Activated CD8-positive, alpha-beta memory T cell treated with anti-CD3 and anti-CD28 coated beads, Interleukin-2, amount 10 ng/mL, durations not matched to agents 7 days and 5 days (primary cell): ENCODE data around the gene ZFYVE28. TPM values are rescaled to one million over a fixed set of nuclear protein-coding genes. Genes with fewer than 3 reads are reported as not detected.

ENCODE experiments used
- ATAC-seq: fragments of 150-1000 bp; cut with Tn5 transposase; one replicate; pipeline ENCODE4 v1.10.0; 2021; ENCODE audit warnings: moderate library complexity
- CTCF ChIA-PET: fragments of 350-600 bp; sonication (Branson Sonifier 250); formaldehyde crosslinking; loops from one replicate; lab custom pipeline; 2021; ENCODE audit warnings: antibody characterized with exemption; lab: Charles Lee
- DNase-seq: peaks from one replicate; pipeline ENCODE4 v3.0.0-alpha.2; 2020
- H3K27ac Mint-ChIP-seq: one replicate; pipeline ENCODE4 v1.8.0; 2021; ENCODE audit warnings: mild to moderate bottlenecking, mixed read lengths
- H3K27me3 Mint-ChIP-seq: one replicate; pipeline ENCODE4 v1.8.0; 2021; ENCODE audit warnings: mixed read lengths
- H3K36me3 Mint-ChIP-seq: one replicate; pipeline ENCODE4 v1.8.0; 2021; ENCODE audit warnings: mild to moderate bottlenecking, mixed read lengths
- H3K4me1 Mint-ChIP-seq: one replicate; pipeline ENCODE4 v1.8.0; 2021; ENCODE audit warnings: mixed read lengths
- H3K4me3 Mint-ChIP-seq: one replicate; pipeline ENCODE4 v1.8.0; 2021; ENCODE audit warnings: mild to moderate bottlenecking, moderate library complexity, mixed read lengths
- H3K9me3 Mint-ChIP-seq: one replicate; pipeline ENCODE4 v1.8.0; 2022; ENCODE audit warnings: low read depth, mixed read lengths
- total RNA-seq, 2 experiments: library from RNA; stranded (reverse); gene quantifications; one replicate each; pipeline ENCODE4 v1.2.3, GENCODE V29; 2021

Gene ZFYVE28
- total RNA-seq, 2 experiments from 2014 or later = 12.5 to 30.3 TPM

DNA sequence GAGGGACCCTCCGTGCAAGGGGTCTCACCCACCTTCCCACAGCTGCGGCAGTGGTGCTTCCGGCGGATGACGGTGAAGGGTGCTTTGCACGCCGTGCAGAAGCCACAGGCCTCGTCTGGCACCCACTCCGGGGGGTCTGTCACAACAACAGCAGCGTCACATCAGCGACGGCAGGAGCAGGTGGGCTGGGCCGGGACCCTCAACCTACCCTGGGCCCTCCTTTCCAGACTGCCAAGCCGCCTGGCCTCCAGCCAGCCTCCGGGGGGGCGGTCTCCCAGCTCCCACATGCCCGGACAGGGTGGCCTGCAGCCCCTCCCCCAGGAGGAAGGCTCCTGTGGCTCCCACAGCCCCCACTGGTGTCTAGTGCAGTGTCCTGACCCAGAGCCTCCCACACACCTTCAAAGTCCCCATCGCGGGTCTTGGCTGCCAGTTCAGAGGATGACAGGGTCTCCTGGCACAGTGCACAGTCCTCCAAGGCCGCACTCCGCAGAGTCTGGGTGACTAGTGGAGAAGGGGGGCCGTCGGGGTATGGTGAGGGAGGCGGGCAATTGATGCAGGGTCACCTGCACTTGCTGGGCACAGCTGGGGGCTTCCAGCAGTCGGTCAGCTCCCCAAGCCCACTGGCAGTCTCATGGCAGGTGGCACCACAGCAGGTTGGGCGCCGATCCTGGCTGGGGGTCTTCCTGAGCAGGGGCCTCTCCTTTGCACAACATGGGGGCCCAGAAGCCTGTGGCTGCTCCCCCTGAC is 147.0 kb downstream of the ZFYVE28 start:
- H3K27ac Mint-ChIP-seq = no peak overlapping the region
- H3K36me3 Mint-ChIP-seq = no peaks in the 10 kb centered on the region
- CTCF ChIA-PET = no interaction called here
- no peaks in the 10 kb centered on the region for H3K9me3 Mint-ChIP-seq
- no peaks in the 10 kb centered on the region for H3K27me3 Mint-ChIP-seq
- no peaks in the 10 kb centered on the region for H3K4me1 Mint-ChIP-seq
- H3K4me3 Mint-ChIP-seq = no peak overlapping the region
- ATAC-seq (no peak), DNase-seq (no peak)

DNA sequence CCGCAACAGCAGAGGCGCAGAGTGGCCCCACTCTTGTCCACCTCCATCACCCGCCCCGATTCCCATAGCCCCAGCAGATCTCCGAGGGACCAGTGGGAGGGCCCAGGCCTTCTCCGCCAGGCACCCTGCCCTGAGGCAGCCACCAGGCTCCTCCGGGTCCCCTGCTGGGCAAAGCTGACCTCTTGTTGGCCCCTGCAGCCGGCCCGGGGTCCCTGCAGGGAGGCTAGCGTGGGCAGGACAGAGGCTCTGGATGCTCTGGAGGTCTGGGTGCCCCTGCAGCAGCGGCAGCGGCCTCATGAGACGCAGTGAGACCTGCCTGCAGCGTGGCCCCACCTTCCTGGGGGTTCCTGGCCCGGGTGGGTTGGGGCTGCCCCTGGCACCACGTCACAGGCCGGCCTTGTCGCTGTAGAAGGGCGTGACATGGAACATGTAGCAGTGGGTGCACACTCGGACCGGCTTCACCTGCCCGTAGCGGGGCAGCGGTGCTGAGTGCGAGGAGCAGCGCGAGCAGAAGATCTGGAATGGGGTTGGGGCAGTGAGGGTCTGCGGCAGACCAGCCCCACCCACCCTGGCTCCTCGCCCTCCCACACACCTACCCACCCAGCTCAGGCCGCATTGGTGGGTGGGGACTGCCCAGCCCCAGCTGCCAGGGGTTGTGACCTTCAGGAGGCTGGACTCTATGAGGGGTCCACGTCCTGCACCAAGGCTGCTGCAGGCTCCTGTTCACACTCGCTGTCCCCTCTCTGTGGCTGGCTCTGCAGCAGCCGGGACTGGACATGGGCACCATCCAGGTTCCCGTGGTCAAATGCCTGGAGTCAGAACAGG is 147.9 kb downstream of the ZFYVE28 start:
- no peaks in the 10 kb centered on the region for H3K9me3 Mint-ChIP-seq
- no peak for DNase-seq
- H3K4me3 Mint-ChIP-seq = no peak overlapping the region
- CTCF ChIA-PET = no interaction called here
- no peak for ATAC-seq
- no peaks in the 10 kb centered on the region for H3K36me3 Mint-ChIP-seq
- no peaks in the 10 kb centered on the region for H3K4me1 Mint-ChIP-seq
- H3K27ac Mint-ChIP-seq = no peak overlapping the region
- H3K27me3 Mint-ChIP-seq = no peaks in the 10 kb centered on the region

- CTCF ChIA-PET = no interaction called here
- no peak for ATAC-seq
Observed at GRCh38 chr4:2269618-2270163, 148.8 kb downstream of the ZFYVE28 start.

GRCh38 chr4:2269206-2269531 is 149.3 kb downstream of the ZFYVE28 start:
- DNase-seq (no peak), ATAC-seq (no peak)
- Mint-ChIP-seq H3K27ac (no peak overlapping the region), H3K9me3 (no peaks in the 10 kb centered on the region), H3K27me3 (no peaks in the 10 kb centered on the region), H3K4me3 (no peak overlapping the region), H3K36me3 (no peaks in the 10 kb centered on the region), H3K4me1 (no peaks in the 10 kb centered on the region)
- CTCF ChIA-PET = no interaction called here

More at GRCh38 chr4:2269618-2270163, 148.8 kb downstream of the ZFYVE28 start:
- Mint-ChIP-seq H3K9me3 (no peaks in the 10 kb centered on the region), H3K27ac (no peak overlapping the region), H3K36me3 (no peaks in the 10 kb centered on the region), H3K27me3 (no peaks in the 10 kb centered on the region), H3K4me3 (no peak overlapping the region), H3K4me1 (no peaks in the 10 kb centered on the region)
- DNase-seq = no peak

DNA sequence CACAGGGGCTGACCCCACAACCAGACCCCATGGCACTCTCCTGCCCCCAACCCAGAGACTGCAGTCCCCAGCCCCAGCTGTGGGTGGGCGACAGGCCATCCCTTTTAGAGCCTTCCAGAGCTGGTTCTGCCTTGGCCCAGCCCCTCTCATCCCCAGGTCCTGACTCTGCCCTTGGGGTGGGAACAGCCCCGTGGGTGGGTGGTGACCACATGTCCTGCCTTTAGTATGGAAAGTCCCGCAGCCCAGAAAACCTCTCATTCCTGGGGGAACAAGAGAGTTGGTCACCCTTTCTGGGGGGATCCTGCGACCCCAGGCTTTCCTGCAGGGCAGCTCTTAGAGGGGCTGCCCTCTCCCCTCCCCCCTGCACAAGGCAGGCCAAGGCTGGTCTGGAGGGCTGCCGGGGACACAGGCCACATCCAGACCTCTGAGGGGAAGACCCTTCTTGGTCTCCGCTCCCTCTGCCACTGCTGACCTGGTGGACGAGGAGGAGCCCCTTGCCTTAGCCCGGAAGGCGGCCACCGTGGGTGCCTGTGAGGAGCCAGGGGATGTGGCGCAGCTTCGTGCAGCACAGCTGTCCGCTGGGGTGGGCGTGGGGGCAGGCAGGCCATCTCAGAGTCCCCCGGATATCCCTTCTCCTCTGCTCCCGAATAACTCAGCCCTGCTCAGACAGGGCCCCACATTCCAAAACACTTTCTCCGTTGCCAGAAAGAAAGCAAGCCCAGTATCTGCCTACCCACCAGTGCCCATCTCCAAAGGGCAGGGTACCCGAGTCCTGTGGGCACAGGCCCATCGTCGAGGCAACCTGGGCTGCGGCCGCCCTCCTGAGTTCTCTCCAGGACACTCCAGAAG is 149.9 kb downstream of the ZFYVE28 start:
- no peak for DNase-seq
- Mint-ChIP-seq H3K4me3 (no peak overlapping the region), H3K9me3 (no peaks in the 10 kb centered on the region), H3K4me1 (no peaks in the 10 kb centered on the region), H3K27me3 (no peaks in the 10 kb centered on the region), H3K36me3 (no peaks in the 10 kb centered on the region), H3K27ac (no peak overlapping the region)
- no peak for ATAC-seq
- CTCF ChIA-PET = no interaction called here

DNA sequence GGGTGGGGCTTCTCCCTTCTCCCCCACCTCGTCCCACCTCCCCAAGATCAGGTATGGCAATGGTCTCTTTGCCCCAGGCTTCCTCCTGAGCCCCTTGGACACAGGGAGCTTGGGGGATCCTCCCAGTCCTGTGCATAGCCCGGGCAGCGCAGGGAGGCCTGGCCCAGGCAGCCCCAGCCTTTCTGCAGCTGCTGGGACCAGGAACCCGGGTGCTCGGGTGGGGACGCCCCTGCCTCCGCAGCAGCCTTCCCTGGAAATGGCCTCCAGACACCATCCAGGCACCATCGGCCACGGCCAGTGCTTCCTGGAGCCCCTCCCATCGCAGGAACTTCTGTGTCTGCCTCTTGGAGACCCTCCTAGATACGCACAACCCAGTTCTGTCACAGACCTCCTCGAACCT is 150.6 kb downstream of the ZFYVE28 start:
- CTCF ChIA-PET = no interaction called here
- Mint-ChIP-seq H3K9me3 (no peaks in the 10 kb centered on the region), H3K4me3 (no peak overlapping the region), H3K27ac (no peak overlapping the region), H3K27me3 (no peaks in the 10 kb centered on the region), H3K36me3 (no peaks in the 10 kb centered on the region), H3K4me1 (peaks cover 1% of the 10 kb centered on the region)
- no peak for ATAC-seq
- no peak for DNase-seq

DNA sequence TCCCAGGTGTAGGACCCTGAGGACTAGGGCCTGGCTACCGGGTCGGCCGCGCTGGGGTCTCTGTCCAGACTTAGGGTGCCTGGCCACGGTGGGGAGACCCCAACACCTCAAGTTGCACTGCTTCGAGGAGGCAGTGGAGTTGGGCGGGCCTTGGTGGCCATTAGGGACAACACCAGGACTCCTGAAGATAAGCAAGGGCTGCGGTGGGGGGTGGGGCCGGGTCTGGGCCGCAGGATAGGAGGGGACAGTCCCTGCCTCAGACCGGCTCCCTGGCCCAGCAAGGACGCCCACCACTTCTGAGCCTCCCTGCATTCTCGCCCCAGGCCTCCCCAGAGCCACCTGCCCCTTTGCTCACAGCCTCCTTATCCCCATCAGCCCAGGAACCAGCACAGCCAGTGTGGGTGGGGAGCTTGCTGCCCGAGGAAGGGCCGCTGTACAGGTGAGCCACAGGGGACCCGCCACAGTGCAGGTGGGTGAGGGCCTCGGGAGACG is 151.1 kb downstream of the ZFYVE28 start:
- Mint-ChIP-seq H3K4me3 (no peak overlapping the region), H3K9me3 (no peaks in the 10 kb centered on the region), H3K36me3 (no peaks in the 10 kb centered on the region), H3K27me3 (no peaks in the 10 kb centered on the region), H3K4me1 (peaks cover 1% of the 10 kb centered on the region), H3K27ac (no peak overlapping the region)
- DNase-seq = no peak
- ATAC-seq = no peak
- CTCF ChIA-PET = no interaction called here

GRCh38 chr4:2266821-2267220 is 151.6 kb downstream of the ZFYVE28 start:
- H3K4me3 Mint-ChIP-seq = no peak overlapping the region
- H3K27me3 Mint-ChIP-seq = no peaks in the 10 kb centered on the region
- no peaks in the 10 kb centered on the region for H3K36me3 Mint-ChIP-seq
- no peaks in the 10 kb centered on the region for H3K9me3 Mint-ChIP-seq
- H3K4me1 Mint-ChIP-seq = peaks cover 1% of the 10 kb centered on the region
- DNase-seq (no peak), ATAC-seq (no peak)
- CTCF ChIA-PET = no interaction called here
- H3K27ac Mint-ChIP-seq = no peak overlapping the region

DNA sequence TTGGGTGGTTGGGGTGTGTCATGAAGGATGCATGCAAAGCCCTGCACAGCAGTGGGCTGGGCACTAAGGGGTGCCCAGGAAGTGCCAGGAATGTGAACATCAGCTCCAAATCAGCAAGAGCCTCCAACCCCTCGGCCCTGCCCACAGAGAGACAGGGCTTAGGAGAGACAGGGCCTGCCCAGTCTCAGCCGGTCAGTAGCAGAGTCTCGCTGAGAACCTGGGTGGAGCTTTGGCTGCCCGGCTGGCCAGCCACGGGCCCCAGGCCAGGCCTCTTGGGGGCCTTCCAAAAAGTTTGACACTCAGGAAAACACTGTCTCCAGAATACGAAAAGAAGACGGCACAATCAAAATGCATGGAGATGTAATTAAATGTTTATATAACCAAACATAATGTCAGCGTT is 152.3 kb downstream of the ZFYVE28 start:
- H3K36me3 Mint-ChIP-seq = no peaks in the 10 kb centered on the region
- no peaks in the 10 kb centered on the region for H3K27me3 Mint-ChIP-seq
- no peak for DNase-seq
- no peak for ATAC-seq
- peaks cover 1% of the 10 kb centered on the region for H3K4me1 Mint-ChIP-seq
- CTCF ChIA-PET = no interaction called here
- no peak overlapping the region for H3K4me3 Mint-ChIP-seq
- H3K27ac Mint-ChIP-seq = no peak overlapping the region
- H3K9me3 Mint-ChIP-seq = no peaks in the 10 kb centered on the region

DNA sequence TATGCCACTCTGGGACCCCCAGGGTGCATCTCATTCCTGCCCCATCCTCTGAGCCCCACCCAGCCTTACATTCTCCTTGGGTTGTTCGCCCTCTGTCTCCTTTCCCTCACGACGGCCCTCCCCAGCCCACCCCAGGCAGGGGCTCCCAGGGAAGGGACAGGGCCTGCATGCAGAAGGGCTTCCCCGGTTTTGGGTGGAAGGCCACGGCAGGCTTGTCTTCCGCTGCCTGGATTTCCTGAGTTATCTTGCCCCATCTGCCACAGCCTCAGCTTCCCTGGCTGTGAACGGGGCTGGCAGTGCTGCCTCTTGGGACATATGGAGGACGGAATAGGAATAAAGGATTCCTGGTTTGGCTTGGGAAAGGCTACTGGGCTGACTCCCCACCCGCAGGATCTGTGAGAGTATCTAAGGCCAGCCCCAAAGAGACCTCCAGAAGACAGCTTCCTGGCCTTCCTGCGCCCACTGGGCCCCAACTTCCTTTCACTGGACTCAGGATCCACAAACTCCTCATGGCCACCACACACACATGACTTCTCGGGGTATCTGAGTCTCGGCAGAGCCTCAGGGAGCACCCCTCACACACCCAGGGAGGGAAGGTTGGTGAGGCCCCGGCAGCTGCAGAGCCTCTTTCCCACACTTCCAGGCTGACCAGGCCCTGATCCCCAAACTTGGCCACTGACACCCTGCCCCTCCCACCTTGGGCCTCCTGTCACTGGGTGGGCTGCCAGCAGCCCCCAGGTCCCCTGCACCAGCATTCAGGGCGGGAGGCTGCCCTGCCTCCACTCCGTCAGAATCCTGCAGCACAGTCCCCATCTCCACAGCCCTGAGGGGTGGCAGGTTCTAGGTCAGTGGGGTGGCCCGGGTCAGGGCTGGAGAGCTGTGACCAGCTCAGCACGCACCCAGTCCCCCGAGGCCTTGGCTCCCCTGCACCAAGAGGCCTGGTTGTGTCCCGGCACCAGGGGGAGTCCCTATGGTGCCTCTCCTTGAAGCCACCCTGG is 153.0 kb downstream of the ZFYVE28 start:
- H3K27ac Mint-ChIP-seq = no peak overlapping the region
- ATAC-seq (no peak), DNase-seq (no peak)
- no peaks in the 10 kb centered on the region for H3K9me3 Mint-ChIP-seq
- no peaks in the 10 kb centered on the region for H3K27me3 Mint-ChIP-seq
- CTCF ChIA-PET = no interaction called here
- H3K4me3 Mint-ChIP-seq = no peak overlapping the region
- no peaks in the 10 kb centered on the region for H3K36me3 Mint-ChIP-seq
- peaks cover 1% of the 10 kb centered on the region for H3K4me1 Mint-ChIP-seq

DNA sequence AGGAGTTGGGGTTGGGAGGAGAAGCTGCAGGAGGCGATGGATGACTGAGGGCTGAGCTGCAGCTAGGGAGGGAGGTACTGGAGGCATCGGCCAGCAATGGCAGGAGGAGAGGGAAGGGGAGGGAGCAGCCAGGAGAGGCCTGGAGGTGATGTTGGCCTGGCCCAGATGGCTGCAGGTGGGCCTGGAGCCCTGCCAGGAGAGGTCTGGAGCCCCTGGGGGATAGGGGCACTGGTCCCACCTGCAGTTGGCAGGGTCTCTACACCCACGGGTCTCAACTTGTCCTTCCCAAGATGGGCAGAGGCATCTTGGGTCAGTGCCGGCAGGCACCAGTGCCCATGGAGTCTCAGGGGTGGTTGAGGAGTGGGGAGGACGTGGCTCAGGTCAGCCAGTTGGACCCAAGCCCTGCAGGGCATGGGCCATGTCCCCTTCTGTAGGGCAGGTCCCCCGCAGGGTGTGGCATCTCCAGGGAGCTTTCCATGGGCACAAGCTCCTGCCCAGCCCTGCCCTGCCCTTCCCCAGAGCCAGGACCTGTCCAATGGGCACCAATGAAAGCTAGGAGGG is 153.9 kb downstream of the ZFYVE28 start:
- H3K27ac Mint-ChIP-seq = no peak overlapping the region
- no peaks in the 10 kb centered on the region for H3K27me3 Mint-ChIP-seq
- H3K4me3 Mint-ChIP-seq = no peak overlapping the region
- no peaks in the 10 kb centered on the region for H3K36me3 Mint-ChIP-seq
- DNase-seq (no peak), ATAC-seq (no peak)
- H3K9me3 Mint-ChIP-seq = no peaks in the 10 kb centered on the region
- CTCF ChIA-PET = no interaction called here
- H3K4me1 Mint-ChIP-seq = peaks cover 1% of the 10 kb centered on the region

- no peaks in the 10 kb centered on the region for H3K27me3 Mint-ChIP-seq
- DNase-seq = no peak
- CTCF ChIA-PET = no interaction called here
Observed at GRCh38 chr4:2263926-2264321, 154.5 kb downstream of the ZFYVE28 start.

More at GRCh38 chr4:2263926-2264321, 154.5 kb downstream of the ZFYVE28 start:
- no peaks in the 10 kb centered on the region for H3K36me3 Mint-ChIP-seq
- no peak overlapping the region for H3K27ac Mint-ChIP-seq
- H3K4me3 Mint-ChIP-seq = no peak overlapping the region
- peaks cover 1% of the 10 kb centered on the region for H3K4me1 Mint-ChIP-seq
- H3K9me3 Mint-ChIP-seq = no peaks in the 10 kb centered on the region
- ATAC-seq = no peak
